A673 (cell line): Measurements from ENCODE around the gene SRI.

Source experiments
- EZH2 ChIP-seq: fragments of 200-600 bp; sonication (generic); IDR thresholded peaks from 2 replicates; pipeline ENCODE4 v1.6.1; 2017; ENCODE audit warnings: borderline replicate concordance, low read depth, mild to moderate bottlenecking, mixed read lengths, antibody characterized with exemption, low read length; ENCODE audit not compliant: poor library complexity, severe bottlenecking
- TF ChIP-seq, protein P1 (sequence below): fragments of 300-800, 200-600 bp; sonication (generic); conservative IDR thresholded peaks from 2 replicates; pipeline ENCODE4 v1.5.1; 2017; ENCODE audit warnings: low read depth, mild to moderate bottlenecking, antibody characterized with exemption, low read length, moderate library complexity, mixed read lengths

- TF ChIP-seq EZH2: no peak
- TF ChIP-seq, protein P1, sequence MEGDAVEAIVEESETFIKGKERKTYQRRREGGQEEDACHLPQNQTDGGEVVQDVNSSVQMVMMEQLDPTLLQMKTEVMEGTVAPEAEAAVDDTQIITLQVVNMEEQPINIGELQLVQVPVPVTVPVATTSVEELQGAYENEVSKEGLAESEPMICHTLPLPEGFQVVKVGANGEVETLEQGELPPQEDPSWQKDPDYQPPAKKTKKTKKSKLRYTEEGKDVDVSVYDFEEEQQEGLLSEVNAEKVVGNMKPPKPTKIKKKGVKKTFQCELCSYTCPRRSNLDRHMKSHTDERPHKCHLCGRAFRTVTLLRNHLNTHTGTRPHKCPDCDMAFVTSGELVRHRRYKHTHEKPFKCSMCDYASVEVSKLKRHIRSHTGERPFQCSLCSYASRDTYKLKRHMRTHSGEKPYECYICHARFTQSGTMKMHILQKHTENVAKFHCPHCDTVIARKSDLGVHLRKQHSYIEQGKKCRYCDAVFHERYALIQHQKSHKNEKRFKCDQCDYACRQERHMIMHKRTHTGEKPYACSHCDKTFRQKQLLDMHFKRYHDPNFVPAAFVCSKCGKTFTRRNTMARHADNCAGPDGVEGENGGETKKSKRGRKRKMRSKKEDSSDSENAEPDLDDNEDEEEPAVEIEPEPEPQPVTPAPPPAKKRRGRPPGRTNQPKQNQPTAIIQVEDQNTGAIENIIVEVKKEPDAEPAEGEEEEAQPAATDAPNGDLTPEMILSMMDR: no peak
Observed at GRCh38 chr7:88205179-88205578, 14.7 kb downstream of the SRI start.
